Non-pigmented ciliary epithelial cell (primary cell): ENCODE measurements around the gene CLCN4.
A peak's percentile ranks its signal among the peaks of the same experiment; 100 is the strongest.

Experiments
- DNase-seq: peaks from one replicate; pipeline ENCODE4 v3.0.0-alpha.2; 2010; ENCODE audit warnings: low read depth

The CLCN4 gene

DNA sequence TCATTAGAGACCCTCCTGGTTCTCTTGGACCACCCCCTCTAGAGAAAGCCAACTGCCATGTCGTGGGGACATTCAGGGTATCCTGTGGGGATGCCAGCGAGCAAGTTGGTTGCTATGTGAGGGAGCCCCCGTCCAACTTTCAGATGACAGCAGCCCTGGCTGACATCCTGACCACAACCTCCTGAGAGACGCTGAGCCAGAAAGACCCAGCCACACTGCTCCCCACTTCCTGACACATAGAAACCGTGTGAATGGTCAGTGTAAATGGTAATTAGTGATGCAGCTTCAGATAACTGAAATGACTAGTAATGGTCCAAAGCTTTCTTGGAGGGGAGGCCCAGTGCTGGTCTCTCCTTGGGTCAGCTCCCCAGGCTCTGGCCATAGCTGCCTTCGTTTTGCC, 10.8 kb downstream of the CLCN4 start:
- DNase-seq = no peak

DNA sequence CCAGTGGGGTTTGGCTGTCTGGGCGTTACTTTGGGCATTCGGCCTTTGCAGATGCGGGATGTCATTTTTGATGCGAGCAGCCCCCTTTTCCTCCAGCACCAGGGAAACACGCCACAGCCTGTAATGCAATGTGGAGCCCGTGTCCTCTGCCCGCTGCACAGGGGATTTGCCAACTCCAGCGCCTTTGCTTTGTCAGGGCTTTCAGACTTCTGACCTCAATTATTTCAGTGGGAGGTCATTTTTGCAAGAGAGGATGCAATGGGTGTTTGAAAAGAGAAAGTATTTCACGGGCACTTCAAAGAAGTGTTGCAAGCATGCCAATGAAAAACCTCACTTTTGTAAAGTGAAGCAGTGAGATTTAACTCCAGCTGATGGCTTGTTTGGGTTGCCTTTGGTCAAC, 11.5 kb downstream of the CLCN4 start:
- no peak for DNase-seq

DNA sequence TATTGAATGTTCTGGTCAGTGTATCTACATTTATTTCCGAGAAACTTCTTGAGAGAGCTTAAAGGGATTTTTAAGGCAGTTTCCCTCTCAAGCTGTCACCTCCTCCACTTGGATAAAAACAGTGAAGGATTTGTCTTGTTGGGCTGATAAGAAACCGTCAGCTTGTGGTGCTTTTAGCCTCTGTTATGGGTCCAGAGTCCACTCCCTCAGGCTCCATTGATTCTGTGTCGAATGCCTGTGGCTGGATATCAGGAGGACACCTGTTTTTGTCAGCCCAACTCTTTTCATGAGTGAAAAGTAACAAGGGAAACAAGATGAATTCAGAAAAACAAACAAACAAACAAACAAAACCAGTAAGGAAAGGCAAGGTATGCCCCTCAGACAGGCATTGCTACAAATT, 12.4 kb downstream of the CLCN4 start:
- no peak for DNase-seq

DNA sequence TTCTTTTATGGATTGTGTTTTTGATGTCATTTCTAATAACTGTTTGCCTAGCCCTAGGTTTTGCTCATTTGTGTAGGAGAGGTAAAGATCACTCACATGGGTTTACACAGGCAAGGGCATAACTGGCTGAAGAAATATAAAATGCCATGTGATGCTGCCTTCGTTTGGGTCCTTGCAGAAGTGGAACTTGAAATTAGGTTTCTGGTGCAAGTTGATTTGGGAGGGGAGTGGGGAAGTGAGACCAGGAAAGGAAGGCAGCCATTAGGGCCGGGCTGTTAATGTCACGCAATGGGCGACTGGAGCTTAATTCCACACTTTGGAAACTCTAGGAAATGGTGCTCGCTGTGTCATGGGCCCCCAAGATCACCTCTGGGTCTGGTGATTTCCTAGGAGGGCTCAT, 14.5 kb downstream of the CLCN4 start:
- no peak for DNase-seq

DNA sequence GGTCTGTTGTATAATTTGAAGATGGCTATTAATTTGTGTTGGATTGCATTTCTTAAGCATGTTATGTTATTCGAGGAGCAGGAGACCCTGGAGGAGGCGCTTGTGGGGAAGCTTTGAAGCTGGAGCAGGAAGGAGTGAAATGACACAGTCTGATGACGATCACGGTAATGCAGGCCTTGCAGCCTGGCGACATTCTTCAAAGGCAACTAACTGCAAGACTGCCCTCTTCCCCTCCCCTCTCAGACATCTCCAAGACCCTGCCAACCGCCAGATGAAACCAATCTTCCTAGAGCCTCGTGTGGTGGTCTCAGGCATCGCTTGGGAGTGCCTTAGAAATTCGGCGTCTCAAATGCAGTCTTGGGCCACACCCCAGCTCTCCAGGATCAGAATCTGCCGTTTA, 16.1 kb downstream of the CLCN4 start:
- no peak for DNase-seq

DNA sequence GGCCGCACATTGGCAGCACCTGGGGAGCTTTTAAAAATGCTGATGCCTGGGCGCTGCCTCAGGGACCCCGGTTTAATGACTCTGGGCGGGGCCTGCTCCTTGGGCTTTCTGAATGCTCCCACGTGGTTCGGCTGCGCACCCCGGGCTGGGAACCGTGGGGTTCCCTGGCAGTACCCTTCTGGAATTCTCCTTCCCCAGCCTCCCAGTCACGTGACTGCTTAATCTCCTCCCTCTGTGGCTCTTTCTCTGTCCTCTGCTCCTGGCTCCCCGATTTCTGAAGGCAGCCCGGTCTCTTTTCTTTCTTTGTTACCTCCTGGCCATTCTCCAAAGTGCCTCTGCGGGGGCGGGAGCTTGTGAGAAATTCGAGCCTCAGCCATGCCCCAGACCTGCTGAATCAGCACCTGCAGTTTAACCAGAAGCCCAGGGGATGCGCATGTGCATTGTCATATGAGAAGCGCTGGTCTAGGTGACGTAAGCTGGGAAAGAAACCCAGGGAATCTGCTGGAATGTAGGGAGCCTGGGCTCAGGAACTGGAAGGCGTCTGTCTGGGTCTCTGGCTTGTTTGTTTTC, 16.6 kb downstream of the CLCN4 start:
- DNase-seq = peak; percentile 91

DNA sequence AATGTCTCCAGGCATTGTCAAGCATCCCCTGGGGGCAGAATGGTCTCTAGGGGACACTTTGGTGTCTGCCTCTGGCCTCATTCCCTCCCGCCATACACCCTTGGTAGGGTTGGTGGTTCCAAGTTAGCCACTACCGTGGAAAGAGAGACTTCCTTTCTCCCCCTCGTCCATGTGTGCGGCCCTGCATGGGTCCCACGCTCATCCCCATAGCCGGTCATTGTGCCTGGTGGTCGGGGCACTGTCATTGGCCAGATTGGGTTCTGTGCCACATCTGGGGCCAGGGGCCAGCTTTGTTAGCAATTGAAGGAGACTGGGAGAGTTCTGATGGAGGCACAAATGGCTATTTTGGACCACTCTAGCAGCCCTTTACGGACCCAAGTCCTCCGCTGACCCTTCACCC, 17.3 kb downstream of the CLCN4 start:
- DNase-seq = no peak

DNA sequence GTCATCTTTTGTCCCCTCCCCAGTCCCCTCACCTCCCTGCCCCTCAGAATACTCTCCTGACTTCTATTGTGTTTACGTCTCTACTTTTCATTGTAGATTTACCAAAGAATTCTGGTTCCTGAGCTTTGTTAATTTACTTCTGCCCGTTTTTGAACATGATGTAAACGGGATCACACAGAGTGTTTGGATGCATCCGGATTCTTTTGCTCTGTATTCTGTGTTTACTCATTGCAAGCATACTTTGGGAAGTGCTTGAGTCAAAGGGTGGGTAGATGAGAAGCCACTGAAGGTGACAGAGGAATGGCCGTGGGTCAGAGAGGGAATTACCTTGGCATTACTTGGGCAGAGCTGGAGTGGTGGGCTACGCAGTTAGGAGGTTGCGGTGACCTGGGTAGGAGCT, 18.0 kb downstream of the CLCN4 start:
- no peak for DNase-seq

DNA sequence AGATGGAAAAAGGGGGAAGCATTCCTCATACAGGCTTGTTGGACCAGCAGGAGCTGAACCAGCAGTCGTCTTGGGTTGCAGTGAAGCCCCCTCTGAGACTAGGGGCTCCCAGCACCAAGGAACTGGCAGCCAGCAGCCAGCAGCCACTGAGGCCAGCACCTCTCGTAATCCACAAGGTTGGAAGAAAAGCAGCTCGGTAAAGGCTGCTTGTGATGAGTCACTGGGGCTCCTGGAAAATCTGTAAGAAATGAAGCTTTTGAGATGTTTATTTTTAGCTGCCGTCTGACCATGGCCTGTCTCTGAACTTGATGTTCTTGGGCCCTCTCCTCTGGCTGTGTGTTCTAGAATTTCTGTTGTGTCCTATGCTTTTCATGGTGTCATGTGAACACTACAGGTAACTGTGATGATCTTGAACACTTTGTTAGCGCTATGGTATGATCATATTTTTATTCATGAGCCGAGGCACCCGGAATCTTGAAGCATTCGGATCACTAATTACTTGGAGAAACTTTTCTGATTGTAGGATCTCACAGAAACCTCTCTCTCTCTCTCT, 18.6 kb downstream of the CLCN4 start:
- DNase-seq = no peak

DNA sequence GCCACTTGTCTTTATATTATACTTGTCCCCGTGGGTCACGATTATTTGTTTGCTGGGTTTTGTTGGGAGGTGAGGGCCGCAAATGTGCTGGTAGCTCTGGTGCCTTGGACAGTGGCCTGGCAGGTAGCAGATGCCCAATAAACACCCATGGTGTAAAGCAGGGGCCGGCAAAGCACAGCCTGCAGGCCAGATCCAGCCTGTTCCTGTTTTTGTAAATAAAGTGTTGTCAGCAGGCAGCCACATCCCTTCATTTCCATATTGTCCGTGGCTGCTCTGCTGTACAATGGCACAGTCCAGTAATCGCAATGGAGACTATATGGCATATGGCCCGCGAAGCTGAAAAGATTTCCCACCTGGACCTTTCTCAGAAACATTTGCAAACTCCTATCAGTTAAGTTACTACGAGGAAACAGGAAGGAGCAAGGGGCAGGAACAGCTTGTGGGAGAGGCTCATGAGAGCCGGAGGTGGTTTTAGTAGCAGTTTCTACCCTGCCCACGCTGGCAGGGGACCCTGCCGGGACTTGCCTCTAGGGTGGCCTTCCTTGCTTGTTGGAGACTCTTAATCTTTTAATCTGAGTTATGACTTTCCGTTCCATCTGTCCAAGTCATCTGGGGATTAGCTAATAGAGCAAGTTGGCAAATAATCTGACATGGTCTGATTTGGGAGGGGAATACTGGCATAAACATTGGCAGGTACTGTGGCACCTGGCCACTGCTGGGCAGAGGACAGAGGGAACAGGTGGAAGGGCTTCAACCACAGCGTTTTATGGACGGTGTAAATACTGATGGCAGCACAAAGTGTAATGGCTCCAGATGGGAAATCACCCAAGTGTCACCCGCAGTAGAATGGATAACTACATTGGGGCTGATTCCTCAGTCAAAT, 19.6 kb downstream of the CLCN4 start:
- DNase-seq = no peak

DNA sequence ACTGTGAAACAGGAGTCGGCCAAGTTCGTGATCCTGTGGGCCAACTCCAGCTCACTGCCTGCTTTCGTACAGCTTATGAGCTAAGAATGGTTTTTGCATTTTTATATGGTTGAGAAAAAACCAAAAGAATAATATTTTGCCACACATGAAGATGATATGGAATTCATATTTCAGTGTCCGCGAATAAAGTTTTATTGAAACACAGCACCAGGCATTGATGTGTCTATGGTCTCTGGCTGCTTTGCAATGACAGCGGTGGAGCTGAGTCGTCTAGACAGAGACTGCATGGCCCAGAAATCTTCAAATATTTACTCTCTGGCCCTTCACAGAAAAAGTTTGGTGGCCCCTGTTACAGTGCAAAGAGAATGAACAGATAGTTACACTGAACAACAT, 20.2 kb downstream of the CLCN4 start:
- DNase-seq = no peak

DNA sequence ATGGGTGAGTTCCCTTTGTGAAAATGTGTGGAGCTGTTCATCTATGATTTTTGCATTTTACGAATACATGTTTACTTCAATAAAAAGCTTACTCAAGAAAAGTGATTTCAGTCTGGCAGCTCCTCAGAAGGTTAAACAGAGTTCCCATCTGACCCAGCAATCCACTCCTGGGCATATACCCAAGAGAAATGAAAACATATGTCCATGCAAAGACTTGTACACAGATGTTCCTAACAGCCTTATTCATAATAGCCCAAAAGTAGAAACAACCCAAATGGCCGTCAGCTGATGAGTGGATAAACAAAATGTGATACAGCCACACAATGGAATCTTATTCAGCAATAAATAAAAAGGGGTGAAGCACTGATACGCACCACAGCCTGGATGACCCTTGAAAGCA, 20.8 kb downstream of the CLCN4 start:
- no peak for DNase-seq

DNA sequence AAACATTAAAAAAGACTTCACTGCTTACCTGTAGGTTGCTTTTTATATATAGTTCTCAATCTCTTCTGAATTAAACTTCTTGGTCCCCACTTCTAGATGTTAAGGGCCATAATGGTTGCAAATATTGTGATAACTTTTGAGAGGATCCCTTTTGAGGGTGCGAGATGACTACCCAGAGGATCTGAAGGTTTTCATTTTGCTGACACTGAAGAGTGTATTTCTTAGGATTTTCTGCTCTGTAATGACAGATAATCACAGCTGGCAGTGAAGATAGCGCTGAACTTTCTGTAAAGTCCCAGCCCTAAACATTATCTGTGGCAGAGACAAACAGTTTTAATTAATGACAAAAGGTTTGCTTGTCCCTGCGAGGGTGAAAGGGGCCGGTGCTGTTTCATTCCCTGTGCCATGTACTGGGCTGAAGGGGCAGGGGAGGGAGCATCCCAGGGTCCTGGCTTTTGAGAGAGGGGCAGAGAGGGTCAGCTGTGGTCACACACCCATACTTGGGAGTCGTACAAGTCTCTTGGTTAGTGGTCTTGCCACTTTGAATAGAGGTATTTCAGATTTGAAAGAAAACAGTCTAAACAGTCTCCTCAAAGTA, 22.2 kb downstream of the CLCN4 start:
- no peak for DNase-seq

DNA sequence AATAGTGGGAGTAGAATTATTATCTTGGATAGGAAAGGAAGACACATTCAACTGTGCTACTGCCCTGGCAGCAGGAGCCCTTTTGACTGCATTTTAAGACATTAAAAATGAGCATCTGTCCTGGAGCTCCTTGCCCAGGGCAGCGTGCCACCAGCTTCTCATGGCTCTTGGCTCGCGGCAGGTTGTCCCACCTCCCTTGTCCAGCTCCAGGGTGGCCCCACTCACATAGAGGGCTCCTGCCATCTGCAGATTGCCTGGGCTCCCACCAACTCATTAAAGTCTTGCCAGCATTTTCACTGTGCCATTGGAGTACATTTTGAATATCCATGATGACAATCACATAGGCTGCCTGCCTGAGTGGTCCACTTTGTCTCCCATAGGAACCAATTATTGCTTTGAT, 27.0 kb downstream of the CLCN4 start:
- no peak for DNase-seq

DNA sequence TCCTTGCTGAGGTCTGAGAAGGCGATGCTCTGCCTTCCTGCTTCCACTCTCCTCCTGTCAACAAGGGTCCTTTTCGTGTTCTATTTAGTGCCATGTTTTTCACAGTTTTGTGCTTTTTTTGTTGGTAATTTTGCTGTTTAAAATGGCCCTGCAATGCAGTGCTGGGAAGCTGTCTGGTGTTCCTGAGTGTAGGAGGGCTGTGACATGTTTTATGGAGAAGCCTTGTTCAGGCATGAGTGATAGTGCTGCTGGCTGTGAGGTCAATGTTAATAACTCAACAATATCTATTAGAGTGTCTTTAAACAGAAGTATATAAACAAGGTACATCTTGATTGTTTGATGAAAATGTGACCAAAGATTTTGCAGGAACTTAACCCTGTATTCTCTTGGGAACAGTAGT, 27.6 kb downstream of the CLCN4 start:
- DNase-seq = no peak

DNA sequence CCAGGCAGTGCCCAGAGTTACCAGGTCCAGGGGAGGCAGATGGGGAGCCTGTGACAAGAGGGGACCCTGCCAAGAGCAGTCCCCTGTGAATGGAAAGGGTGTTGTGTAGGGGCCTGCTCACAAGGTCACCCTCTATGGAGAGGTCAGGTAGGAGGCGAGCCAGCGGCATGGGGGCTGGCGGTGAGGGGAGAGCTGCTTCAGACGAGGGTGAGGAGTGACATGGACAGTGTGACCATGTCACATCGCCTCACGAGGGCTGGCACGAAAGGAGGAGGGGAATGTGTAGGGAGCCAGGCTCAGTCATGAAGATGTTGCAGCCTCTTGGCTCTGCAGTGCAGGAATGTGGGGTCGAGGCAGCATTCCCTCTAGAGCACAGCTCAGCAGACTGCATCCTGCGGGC, 29.6 kb downstream of the CLCN4 start:
- no peak for DNase-seq

DNA sequence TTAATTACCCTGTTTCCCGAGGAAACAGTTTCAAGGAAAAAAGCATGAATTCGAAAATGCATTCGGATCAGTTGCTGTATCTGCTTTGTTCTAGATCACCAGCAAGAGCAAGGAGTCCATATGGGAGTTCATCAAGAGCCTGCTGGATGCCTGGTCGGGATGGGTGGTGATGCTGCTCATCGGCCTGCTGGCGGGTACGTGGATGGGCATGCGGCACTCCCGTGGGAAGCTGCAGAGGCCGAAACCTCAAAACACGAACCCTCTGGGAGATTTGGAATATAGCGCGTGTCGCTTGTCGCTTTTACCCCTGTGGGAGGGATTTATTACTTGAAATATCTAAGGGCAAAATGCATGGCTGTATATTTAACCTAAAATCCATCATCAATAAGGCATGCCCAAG, 30.6 kb downstream of the CLCN4 start:
- no peak for DNase-seq

DNA sequence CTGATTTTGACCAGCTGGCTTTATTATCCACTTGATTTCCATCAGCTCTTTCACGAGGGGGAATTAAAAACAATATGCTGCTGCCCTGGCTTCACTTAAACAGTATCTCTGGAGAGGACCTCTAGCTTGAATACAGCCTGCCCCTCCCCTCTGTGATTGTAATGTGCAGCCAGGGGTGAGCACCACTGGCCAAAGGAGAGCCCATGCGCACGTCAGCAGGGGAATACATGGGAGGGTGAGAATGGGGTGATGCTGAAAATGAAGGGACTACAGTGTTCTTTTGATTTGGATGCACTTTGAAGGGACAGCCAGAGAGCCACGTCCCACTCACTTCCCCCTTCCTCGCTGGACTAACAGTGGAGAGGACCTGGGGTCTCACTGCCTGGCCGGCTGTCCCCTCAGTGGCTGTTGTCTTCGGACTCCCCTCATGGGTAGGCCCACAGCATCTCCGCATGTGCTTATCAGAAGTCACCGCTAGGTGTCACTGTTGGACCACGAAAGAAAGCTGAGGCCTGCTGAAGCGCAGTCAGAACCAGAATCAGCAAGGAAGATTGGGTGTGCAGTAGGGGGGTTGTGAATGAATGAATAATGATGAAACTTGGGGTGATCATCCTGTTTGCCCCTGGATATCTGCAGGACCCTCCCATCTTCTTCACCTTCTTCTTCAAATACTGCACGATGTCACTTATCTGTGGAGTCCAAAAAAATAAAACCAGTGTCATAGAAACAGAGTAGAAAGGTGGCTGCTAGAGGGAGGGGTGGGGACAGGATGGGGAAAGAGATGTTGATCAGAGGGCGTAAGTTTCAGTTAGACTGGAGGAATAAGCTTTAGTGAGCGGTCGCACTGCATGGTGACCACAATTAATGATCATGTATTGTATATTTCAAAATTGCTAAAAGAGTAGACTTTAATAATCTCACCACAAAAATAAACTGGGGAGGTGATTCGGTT, 32.8 kb downstream of the CLCN4 start:
- no peak for DNase-seq

DNA sequence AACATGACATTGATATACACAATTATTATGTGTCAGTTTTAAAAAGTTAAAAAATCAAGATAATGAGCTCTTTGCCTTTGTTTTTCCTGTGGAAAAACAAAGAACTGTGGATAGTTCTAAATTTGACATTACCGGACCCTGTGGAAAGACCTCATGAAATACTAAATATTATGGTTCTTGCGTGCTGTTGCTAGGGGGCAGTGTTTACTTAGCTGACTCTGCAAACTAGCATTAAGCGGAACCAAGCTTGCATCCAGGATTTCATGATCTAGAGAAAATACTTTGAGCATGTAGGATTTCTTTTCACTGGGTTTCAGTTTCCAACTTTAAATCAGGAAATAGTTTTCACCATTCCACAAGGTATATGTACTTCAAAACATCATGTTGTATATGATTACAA, 33.6 kb downstream of the CLCN4 start:
- no peak for DNase-seq

DNA sequence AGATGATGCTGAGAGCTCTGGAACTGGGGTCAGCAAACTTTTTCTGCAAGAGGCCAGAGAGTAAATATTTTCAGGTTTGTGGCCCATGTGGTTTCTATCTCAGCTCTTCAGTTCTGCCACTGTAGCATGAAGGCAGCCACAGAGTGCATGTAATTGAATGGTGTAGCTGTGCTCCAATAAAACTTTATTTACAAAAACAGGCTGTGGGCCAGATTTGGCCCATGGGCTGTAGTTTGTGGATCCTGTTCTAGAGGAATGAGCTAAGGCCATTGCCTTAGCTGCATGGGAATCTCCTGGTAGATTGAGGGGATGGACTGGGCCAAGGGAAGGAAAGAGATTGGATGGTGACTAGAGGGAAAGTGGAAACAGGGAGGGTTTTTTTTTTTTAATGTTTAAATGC, 36.8 kb downstream of the CLCN4 start:
- DNase-seq = no peak

DNA sequence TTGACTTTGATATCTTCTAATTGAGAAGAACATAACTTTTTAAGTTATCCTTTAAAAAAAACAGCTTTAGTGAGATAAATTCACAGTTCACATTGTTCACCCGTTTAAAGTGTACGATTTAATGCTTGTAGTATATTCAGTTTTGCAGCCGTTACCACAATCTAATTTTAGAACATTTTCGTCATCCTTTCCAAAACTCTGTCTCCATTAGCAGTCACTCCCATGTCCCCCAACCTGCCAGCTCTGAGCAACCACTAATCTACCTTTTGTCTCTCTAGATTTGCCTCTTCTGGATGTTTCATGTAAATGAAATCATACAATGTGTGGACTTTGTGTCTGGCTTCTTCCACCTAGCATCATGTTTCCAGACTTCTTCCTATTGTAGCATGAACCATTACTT, 38.6 kb downstream of the CLCN4 start:
- no peak for DNase-seq

DNA sequence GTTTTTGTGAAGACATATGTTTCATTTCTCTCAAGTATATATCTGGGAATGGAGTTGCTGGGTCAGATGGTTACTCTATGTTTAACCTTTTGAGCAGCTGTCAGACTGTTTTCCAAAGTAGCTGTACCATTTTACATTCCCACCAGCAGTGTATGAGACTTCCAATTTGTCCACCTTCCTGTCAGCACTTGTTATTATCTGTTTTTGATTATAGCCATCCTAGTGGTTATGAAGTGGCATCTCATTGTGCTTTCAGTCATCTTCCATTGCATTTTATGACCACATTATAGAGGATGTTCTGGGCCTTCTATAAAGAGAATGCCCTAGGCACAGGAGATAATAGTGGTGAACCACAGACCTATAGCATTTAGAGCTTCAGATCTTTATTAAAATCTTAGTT, 39.2 kb downstream of the CLCN4 start:
- no peak for DNase-seq
